ENCODE data around the gene HS3ST3A1.

Gene HS3ST3A1

DNA sequence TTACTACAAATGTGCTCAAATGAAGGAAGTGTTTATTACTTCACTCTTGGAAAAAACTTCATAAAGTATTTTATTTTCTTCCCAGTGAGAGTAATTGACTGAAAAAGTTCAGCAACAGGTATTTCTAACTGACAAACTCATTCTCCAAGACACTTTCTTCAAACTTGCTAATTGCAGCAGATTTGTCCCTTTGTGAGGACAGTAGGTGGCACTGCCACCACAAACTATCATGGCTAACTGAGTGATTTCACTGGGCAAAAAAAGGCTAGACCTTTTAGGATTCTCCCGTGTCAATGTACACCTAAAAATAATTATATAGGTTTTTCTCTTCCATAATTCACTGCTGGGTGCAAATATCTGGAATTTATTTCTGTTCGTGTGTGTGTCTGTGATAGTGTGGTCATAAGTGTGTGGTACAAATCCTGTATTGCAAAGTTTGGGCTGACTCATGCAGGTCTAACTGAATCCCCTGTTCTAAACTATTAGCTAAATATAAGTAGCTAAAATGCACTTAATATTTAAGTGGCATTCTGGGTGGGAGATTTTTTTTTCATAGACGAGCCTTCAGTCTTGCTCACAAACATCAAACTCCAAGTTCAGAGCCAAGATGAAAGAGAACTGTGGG, 3.9 kb downstream of the HS3ST3A1 start:
- DNase-seq = peak; percentile 49

DNA sequence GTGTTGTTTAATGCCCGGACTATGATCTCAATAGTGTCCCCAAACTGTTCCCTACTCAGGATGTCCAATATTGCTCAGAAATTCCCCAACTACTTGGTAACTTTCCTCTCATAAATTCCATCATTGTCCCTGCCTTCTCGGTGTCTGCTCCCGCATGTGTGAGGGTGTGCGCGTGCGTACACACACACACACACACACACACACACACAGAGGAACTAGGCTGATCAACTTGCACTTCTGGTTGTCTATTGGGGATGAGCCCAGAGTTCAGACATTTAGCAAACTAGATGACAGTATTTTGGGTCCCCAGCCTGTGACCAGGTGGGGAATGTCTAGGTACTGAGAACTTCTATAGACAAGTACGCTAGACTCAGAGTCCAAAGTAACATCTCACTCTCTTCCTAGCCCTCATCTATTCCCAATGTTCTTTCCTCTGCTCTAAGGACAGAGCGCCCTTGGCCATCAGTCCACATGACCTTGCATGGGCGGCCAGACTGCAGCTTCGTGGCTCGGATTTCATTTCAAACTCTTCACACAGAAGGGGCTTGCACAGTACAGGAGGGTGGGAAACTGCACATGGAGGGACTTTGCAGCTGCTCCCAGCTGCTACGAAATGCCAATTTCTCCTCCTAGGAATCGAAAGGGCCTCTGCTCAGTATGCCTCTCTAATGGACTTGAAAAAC, 5.3 kb downstream of the HS3ST3A1 start:
- no peak for DNase-seq

DNA sequence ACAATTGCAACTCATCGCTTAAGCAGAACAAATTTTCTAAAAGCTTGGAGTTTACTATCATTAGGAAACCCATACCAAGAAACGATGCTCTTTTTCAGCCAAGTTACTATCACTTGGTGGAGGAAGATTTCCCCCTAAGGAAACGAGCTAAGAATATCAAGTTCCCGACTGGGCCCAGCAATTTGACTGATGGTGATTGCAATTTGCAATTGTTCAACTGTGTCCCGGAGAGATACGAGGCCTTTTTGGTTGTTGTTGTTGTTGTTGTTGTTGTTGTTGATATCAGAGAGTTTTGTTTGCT, 6.2 kb downstream of the HS3ST3A1 start:
- DNase-seq = no peak

DNA sequence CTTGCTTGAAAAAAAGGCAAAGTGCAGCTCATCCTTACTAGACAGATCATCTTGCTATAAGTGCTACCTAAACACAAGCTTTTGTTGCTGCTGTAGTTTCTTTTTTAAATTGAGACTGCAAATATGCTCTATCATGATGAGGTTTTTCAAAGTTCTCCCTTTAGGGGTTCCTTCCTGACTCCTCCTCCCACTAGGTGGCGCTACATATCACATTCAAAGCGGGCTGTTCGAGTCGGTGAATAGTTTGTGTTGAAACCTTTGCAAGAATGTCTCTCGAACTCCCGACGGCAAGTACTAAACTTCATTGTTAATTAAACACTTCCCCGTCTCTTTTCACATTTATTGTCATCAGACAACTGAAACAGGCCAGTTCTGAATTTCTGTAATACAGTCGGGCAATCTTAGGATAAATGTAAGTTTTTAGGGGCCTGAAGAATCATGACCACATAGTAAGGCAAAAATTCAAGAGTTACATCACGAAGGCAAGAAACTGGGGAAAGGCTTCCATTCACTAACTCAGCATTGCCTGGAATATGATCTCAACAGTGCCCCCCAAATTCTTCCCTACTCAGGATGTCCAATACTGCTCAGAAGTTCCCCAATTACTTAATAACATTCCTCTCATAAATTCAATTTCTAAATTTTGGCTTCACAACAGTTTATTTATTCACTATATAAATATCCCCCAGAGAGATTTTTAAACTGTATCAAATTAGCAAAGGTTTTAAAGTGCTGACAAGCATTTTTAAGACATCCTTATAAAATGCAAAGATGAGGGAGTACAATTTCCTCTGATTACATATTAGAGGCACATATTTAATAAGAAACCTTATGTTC, 6.7 kb downstream of the HS3ST3A1 start:
- peak; percentile 81 for DNase-seq

DNA sequence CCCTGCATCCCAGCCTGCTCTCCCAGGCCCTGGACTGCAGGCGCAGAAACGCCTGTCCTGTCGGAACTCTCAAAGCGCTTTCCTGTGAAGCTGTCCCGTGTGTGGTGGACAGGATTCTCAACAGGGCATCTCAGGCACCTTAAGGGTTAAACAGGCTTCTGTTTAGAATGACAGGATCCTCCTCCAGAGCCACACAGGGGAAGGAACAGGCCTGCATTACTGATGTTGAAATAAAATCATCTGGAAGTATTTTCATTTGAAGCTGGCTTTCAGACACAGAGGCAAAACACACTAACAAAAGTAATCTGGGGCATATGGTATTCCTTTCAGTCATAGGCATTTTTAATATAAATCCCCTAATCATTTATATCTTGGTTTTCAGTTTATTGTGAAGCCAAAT, 7.4 kb downstream of the HS3ST3A1 start:
- DNase-seq = peak; percentile 4

DNA sequence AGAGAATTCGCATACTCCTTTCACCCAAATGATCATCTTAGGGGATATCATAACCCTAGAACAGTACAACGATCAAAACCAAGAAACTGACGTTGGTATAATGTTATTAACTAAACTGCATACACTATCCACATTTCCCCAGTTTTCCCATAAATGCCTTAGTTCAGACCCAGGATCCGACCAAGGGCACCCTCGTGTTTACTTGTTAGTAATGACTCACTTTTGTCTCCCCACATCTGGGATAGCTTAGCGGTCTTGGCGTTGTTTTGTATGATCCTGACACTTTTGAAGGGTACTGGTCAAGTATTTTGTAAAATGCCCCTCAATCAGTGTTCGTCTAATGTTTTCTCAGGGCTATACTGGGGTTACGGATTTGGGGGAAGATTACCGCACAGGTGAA, 8.0 kb downstream of the HS3ST3A1 start:
- no peak for DNase-seq

DNA sequence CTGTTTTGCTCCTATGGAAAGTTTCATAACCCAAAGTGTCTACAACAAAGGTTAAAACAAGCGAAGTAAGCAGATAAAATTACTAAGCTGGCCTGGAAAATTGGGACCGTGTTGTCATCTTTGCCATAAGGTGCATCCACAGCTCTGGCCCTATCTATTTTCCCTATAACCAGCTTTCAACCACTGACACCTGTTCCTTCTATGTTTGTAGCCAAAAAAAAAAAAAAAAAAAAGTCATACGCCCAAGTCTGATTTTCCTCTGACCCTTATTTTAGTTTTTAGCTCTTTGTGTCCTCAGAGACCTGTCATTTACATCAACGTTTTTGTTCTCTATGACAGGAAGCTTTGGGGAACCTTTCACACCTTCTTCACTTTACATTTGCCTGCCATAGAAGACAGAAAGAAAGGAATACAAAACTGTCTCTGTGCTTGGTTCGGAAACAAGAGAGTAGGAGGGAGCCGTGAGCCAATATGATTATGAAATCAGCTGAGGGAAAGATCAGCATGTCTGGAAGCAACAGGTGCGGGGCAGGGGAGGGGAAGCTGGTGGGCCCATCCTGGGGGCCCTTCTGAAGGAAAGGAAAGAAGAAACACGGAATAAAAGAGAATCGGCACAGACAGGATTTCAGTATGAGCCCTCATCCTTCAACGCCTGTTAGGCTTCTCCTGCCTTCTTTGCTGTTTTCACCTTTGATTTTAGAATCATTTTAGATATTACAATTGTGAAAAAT, 8.5 kb downstream of the HS3ST3A1 start:
- DNase-seq = no peak

DNA sequence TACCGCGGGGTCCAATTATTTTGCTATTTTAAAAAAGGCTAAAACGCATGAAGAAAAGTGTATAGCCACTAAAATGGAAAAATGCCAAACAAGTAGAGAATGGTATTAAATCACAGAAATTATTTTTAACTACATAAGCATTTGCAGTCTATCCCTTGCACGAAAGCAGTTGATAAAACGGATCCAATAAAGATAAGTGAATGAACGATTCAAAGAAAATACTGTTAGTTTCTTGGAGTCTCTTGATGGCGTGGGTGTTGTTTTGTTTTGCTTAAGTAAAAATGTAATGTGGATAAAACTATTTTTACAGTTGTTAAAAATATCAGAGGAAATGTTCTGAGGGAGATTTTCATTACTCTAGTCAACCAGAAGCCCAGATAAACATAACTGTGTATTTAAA, 9.3 kb downstream of the HS3ST3A1 start:
- DNase-seq = no peak

DNA sequence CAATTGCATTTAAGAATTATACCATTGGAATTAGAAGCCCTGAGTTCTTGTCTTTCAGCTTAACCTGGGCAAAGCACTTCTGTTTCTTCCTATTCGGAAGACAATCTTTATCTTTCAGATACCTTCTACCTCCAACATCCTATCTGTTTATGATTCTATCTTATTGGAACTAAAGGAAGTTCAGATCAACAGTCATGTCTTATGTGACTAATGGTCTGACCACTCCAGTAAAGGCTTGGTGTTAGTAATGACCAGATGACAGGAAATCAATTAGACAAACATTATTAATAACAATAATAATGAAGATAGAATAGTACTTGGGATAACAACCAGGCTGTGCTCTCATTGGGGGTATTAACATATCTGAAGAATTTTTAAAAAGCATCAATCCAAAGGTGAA, 11.3 kb downstream of the HS3ST3A1 start:
- DNase-seq = no peak

DNA sequence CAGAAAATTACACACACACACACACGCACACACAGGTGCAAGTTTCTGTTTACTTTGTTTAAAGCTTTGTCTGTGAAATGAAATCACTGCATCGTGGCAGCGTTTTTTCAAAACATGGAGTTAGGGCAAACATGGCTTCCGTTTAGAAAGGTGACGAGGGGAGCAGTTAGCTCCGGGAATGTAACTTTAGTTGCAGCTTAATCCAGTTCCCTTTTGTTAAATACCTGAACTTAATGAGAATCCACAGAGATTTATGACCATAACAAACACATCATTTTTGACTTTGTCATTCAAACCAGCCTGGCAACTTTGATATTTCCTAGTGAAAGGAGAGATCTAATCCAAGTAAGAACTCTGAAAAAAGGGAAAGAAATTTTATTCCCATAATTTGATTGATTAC, 12.1 kb downstream of the HS3ST3A1 start:
- no peak for DNase-seq

DNA sequence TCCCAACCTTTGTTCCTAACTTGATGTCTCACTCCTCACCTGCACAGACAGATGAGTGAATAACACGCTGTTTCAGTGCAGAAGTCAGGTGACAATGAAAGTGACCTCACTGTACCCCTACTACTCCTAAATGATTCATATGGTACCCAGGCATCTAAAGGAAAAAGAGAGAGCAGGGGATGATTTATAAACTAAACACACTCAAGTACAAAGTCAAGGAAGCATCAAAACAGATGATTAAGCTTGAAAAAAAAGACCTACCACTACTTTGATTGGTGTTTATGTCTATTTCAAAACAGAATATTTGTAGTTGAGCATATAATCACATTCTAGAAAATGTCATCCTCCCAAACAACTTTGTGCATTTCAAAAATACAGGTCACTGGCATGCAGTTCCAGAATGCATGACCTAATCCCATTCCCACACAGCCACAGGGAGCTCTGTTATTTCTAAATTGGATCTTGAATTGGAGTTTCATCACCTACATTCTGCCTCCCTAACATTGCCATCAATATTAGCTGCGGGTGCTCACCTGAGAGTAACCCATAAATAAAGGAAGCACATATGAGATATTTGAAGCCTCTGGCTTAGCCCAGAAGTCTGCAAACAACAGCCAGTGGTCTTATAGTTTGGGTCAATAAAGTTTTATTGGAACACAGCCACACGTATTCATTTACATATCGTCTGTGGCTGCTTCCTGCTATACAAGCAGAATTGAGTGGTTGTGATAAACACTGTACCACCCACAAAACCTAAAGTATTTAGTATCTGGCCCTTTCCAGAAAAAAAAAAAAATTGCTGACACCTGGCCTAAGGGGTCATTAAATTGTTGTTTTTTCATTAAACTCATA, 14.0 kb downstream of the HS3ST3A1 start:
- no peak for DNase-seq

DNA sequence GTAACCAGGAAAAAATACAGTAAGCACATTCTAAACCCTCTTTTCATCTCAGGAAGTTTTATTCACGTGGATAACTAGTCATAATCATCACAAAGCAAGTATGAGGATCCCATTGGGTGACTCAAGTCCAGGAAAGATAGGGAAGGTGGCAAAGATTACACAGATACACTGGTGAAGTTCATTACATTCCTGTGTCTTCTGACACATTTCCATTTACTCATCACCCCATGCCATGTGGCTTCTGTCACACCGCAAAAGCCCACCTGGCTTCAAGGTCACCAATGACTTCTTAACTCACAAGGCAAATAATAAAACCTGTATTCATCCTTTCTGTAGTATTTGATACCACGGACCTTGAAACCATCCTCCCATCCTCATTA, 17.0 kb downstream of the HS3ST3A1 start:
- no peak for DNase-seq

DNA sequence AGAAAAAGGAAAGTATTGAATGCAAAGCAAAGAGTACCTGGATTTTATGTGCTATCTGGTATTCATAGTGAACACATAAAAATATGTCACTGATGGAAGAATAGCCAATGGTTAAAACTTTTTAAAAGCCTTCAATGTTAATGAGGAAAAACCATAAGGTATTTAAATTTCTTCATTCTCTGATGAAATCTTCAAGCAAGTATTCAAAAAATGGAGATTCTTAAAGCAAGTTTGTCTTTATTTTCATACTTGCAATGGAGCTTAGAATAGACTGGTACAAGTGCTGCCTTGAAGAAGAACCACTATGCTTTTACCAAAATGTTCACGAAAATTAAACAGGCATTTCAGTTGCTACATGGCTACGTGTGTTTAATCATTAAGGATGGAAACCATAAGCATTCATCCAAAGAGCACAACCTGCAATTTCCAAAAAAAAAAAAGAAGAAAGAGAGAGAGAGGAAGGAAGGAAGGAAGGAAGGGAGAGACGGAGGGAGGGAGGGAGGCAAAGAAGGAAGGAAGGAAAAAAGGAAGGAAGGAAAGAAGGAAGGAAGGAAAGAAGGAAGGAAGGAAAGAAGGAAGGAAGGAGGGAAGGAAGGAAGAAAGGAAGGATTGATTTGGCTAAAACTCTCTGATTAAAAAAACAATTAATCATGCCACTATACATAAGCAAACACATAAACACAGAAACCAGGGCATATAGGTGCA, 17.6 kb downstream of the HS3ST3A1 start:
- no peak for DNase-seq

DNA sequence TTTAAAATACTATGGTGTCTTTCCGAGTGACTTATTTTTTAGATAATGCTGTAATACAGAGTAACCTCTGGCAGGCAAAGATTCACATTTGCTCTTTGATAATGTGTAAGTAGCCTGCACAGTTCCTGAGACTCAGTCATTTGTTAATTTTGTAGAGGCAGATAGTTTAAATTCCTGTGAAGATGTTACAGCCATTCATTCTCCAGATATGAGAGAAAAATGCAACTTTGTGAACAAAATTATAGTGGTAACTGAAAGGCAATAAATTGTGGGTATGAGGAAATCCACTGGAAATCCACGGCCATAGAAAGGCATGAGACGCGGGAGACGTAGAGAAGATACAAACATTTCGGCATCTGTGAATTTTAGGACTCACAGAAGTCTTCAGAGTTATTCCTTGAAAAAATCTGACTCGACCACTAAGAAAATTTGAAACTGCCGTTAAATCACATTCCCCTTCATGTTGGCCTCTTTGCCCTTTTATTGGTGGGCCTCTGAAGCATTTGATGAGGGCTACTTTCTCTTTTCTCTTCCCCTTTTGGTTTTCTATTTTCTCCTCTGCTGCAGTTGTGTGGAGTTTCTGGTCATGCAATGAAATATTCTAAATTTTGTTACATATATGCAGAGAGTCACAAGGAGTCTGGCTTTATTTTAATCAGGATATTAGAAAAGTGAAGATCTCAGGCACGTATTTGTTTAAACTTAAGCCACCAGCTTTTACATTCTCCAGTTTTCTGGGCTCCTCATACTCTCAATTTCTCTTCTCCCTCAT, 18.8 kb downstream of the HS3ST3A1 start:
- no peak for DNase-seq

DNA sequence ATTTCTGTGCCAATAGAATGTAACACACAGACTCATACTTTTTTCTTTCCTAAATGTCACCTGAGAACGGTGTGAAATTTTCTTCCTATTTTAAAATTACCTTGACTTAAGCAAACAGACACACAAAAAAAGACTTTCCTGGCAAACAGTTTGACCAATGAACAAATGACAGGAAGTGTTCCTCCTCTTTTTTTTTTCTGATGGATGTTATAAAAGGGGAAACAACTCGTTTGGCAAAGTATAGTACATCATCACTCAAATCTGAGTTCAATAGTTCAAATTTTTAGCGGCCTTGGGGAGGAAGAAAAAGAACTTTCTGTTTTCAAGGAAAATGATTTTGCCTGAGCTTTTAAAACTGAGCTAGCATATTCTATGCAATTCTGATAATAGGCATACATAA, 19.8 kb downstream of the HS3ST3A1 start:
- DNase-seq = no peak

DNA sequence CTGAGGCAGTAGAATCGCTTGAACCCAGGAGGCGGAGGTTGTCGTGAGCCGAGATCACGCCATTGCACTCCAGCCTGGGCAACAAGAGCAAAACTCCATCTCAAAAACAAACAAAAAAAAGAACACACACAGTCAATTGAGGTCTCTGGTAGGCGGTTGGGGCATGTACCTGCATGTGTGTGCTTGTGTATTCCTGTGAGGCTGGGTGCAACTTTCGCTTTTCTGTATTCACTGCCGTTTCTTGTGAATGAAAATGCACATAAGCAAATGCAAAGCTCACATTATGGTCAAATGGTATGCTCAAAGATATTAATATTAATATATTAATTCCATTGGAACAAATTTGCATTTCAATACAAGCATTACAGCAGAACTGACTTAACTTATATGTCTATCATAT, 20.9 kb downstream of the HS3ST3A1 start:
- DNase-seq = no peak

DNA sequence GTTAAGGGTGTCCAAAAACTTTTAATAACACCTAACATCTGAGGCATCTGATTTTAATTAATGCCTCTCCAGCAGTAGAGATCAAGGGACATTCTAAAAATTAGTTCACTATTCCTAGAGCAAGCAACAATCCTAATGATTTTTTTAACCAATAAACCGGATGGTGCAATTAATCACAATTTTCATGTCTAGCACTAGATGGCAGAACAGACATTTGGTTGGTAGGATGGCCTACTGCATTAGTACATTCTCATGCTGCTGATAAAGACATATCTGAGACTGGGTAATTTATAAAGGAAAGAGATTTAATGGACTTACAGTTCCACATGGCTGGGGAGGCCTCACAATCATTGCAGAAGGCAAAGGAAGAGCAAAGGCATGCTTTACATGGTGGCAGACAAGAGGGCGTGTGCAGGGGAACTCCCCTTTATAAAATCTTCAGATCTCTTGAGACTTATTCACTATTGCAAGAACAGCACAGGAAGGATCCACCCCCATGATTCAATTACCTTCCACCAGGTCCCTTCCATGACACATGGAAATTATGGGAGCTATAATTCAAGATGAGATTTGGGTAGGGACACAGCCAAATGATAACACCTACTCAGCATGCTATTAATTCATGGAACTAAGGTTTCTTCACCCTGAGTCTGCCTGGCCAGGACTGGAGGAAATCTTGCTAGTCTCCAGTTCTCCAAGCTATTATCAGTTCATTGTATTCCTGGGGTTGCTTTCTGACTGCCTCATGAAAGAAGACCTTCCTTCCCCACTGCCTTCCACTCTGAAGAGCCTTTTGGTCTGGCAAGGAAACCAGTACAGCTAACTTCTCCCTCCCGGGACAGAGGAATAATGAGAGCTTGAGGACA, 24.8 kb downstream of the HS3ST3A1 start:
- no peak for DNase-seq

DNA sequence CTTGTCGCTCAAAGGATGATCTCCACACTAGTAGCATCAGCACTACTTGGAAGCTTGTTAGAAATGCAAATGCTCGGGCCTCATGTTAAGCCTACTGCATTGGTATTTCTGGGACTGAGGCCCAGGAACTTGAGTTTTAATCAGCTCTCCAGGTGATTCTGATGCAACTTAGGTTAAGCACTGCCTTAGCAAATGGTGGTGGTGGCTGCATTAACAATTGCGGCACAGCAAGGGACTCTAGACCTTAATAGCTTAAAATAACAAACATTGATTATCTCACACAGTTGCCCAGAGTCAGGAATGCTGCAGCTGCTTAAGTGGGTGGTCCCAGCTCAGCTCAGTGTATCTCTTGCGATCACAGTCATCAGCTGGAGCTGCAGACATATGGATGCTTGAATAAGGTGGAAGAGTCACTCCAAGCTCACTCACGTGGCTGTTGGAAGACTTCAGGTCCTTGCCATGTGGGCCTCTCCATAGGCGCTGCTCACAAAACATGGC, 25.8 kb downstream of the HS3ST3A1 start:
- no peak for DNase-seq

DNA sequence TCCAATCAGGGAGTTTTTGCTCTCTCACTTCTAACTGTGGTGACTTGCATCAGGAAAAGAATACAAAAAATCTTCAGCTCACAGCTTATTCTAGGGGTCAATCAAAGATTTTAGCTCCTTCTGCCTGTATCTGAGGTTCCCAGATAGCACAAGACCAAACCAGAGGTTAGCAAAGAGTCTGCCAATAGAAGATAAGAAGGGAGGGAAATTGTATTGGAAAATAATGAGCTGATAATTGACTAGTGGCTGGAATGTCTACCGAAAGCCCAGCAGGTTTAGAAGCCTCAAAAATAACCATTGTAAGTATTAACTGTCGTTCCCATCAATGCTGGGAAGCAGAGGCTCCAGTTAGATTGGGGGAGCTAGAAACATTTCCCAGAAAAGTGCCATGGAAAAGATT, 26.3 kb downstream of the HS3ST3A1 start:
- DNase-seq = no peak

DNA sequence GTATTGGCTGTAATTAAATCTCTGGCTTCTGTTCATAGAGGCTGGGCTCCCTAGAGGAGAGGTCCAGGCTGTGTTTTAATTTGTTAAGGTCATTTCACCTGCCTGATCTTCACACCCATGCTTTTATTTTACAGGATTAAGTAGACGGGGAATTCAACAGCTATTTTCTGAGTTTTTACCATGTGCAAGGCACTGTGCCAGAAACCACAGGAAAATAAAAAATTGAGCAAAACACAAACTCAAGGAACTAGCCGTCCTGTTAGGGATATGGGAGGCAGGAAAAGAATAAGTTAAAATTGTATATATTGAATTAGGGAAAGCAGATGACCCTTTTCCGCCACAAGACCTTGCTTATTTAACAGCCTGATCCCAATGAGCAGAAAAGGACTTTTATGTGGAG, 29.1 kb downstream of the HS3ST3A1 start:
- no peak for DNase-seq

All from inflammatory macrophage treated with lipopolysaccharide for 4 hours (primary cell).